Thoracic aorta (tissue), 2 donors: ENCODE results near the gene ACSS2. TPM values are rescaled to one million over a fixed set of nuclear protein-coding genes. Genes with fewer than 3 reads are reported as not detected.

Source experiments
- ATAC-seq: fragments of 150-250 bp; one replicate; pipeline ENCODE4 v1.8.0; 2017; ENCODE audit warnings: low read depth; ENCODE audit not compliant: insufficient number of reproducible peaks, low FRiP score
- DNase-seq: peaks from one replicate; pipeline ENCODE4 v3.0.0-alpha.2; 2020; ENCODE audit warnings: low spot score
- H3K27ac ChIP-seq, 2 donors: fragments of 200-600 bp; sonication (generic); 1 replicate in 1 of 2; 2 replicates in 1 of 2; pipeline ENCODE4 v1.5.1; 2016; ENCODE audit warnings: mild to moderate bottlenecking in 2 of 2, moderate library complexity in 2 of 2
- H3K27me3 ChIP-seq: fragments of 200-600 bp; sonication (generic); replicated peaks from 2 replicates; pipeline ENCODE4 v1.6.0; 2016; ENCODE audit warnings: mild to moderate bottlenecking; ENCODE audit not compliant: insufficient read depth
- H3K36me3 ChIP-seq: fragments of 200-600 bp; sonication (generic); one replicate; pipeline ENCODE4 v1.5.1; 2016
- H3K4me1 ChIP-seq, 2 donors: fragments of 200-600 bp; sonication (generic); 1 replicate in 1 of 2; 2 replicates in 1 of 2; pipeline versions ENCODE4 v1.5.1 to v1.6.0; 2016; ENCODE audit warnings: low read depth in 2 of 2, mild to moderate bottlenecking in 1 of 2; ENCODE audit not compliant: control insufficient read depth in 1 of 2
- H3K4me3 ChIP-seq: fragments of 200-600 bp; sonication (generic); 2 replicates; pipeline ENCODE4 v1.5.1; 2016; ENCODE audit warnings: mild to moderate bottlenecking
- H3K9me3 ChIP-seq: fragments of 200-600 bp; sonication (generic); 2 replicates; pipeline ENCODE4 v1.5.1; 2016
- total RNA-seq, 2 donors: library from RNA; depleted of rRNA; stranded (reverse); fragments of >200 nt; gene quantifications; one replicate each; pipeline versions ENCODE4 v1.1.0 to v1.2.3, GENCODE V29; 2016
- TF ChIP-seq, protein P1 (sequence below): fragments of 200-600 bp; sonication (generic); IDR thresholded peaks from one replicate; pipeline ENCODE4 v1.5.1; 2019; ENCODE audit warnings: antibody characterized with exemption

ACSS2 gene
- total RNA-seq, 2 donors from 2014 or later, result 65.9 to 95.4 TPM

DNA sequence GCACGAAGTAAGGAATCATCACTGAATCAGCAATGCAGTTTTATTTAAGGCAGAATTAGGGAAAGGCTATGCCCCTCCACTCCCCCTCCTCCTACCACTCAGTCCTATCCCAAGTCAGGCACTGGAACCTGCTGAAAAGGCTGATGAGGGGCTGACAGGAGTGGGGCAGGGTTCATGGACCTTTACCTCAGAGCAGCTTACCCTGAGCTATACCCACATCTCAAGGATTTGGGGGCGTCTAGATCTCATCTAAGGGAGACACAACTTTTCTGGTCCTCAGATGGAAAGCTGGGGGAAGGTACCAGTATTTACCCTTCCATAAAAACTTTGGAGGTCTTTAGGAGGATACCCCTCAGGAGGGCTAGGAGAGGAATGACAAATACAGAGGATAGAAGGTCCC lies 52.0 kb downstream of the ACSS2 start:
- TF ChIP-seq, protein P1, sequence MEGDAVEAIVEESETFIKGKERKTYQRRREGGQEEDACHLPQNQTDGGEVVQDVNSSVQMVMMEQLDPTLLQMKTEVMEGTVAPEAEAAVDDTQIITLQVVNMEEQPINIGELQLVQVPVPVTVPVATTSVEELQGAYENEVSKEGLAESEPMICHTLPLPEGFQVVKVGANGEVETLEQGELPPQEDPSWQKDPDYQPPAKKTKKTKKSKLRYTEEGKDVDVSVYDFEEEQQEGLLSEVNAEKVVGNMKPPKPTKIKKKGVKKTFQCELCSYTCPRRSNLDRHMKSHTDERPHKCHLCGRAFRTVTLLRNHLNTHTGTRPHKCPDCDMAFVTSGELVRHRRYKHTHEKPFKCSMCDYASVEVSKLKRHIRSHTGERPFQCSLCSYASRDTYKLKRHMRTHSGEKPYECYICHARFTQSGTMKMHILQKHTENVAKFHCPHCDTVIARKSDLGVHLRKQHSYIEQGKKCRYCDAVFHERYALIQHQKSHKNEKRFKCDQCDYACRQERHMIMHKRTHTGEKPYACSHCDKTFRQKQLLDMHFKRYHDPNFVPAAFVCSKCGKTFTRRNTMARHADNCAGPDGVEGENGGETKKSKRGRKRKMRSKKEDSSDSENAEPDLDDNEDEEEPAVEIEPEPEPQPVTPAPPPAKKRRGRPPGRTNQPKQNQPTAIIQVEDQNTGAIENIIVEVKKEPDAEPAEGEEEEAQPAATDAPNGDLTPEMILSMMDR, result no peak
- Histone ChIP-seq H3K36me3 (peaks cover 42% of the 10 kb centered on the region), H3K27me3 (no peaks in the 10 kb centered on the region), H3K27ac (peak overlapping the region in 1 of 2 donors; percentile 54), H3K4me3 (no peak overlapping the region), H3K9me3 (no peaks in the 10 kb centered on the region), H3K4me1 (peaks cover 0 to 17% of the 10 kb centered on the region in 2 donors)
- ATAC-seq (no peak), DNase-seq (no peak)

DNA sequence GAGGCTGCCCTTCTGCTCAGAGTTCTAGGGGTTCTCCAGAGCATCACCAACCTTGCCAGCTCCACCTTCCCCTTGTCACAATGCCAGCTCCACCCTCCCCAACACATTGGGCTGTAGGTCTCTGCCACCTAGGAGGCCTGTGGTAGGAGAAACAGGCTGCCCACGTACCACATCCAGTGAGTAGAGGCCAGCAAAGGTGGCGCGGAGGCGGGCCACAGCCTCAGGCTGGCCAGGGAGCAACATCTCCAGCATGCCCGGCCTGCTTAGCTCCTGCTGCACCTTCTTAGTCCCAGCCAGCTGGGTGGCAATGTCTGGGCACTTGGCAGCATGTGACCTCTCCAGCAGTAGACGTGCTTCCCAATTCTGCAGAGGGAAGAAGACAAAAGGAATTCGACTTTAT lies 55.4 kb downstream of the ACSS2 start:
- no peak overlapping the region for H3K4me3 ChIP-seq
- peaks cover 0 to 12% of the 10 kb centered on the region in 2 donors for H3K4me1 ChIP-seq
- H3K27me3 ChIP-seq, result no peaks in the 10 kb centered on the region
- H3K27ac ChIP-seq, result no peak overlapping the region
- TF ChIP-seq, protein P1, result no peak
- DNase-seq (no peak), ATAC-seq (no peak)
- no peaks in the 10 kb centered on the region for H3K9me3 ChIP-seq
- peaks cover 35% of the 10 kb centered on the region for H3K36me3 ChIP-seq

DNA sequence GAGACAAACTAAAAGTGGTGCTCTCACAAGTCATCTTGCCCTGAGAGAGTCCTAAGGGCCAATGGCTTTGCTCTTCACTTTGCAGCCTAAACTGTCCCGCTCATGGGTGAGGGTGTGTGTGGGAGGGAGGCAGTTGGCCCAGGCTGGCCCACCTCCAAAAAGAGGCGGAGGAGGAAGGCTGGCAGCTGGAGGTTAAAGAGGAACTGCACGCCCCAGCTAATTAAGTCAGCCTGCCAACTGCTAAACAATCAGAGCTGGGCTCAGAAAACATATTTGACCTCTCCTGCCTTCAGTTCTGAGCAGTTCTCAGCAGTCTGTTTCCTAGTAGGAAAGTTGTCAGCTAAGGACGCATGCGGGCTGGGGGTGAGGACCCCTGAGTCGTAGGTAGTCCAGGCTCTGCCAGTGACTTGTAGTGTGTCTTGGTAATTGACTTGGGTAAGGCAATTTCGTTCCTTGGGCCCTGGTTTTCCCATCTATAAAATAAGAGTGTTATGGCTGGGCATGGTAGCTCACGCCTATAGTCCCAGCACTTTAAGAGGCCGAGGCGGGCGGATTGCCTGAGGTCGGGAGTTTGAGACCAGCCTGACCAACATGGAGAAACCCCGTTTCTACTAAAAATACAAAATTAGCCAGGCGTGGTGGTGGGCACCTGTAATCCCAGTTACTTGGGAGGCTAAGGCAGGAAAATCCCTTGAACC lies 62.2 kb downstream of the ACSS2 start:
- Histone ChIP-seq H3K9me3 (no peaks in the 10 kb centered on the region), H3K27me3 (no peaks in the 10 kb centered on the region), H3K4me1 (peaks cover 4 to 7% of the 10 kb centered on the region in 2 donors), H3K4me3 (no peak overlapping the region), H3K36me3 (peaks cover 11% of the 10 kb centered on the region), H3K27ac (peak overlapping the region in 1 of 2 donors; percentile 1)
- TF ChIP-seq, protein P1, result no peak
- ATAC-seq (no peak), DNase-seq (no peak)

DNA sequence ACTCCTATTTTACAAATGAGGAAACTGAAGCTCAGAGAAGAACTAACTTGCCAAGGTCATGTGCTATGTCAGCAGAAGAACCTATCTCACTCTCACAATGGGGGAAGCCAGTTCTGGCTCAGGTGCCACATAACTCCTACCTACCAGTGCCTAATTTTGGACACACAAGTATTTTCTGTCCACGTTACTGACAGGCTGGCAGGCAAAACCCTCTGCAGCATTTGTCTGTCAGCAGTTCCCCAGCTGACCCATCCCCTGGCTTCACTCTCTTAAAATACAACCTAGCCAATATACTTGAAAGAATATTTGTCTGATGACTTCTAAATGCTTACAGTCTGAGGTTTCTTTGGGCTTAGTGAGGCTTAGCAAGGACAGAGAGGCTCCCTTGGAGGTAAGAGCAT lies 63.7 kb downstream of the ACSS2 start:
- Histone ChIP-seq H3K27me3 (no peaks in the 10 kb centered on the region), H3K36me3 (peaks cover 10% of the 10 kb centered on the region), H3K27ac (no peak overlapping the region), H3K4me1 (peaks cover 4 to 7% of the 10 kb centered on the region in 2 donors), H3K4me3 (no peak overlapping the region), H3K9me3 (no peaks in the 10 kb centered on the region)
- ATAC-seq (no peak), DNase-seq (no peak)
- TF ChIP-seq, protein P1, result no peak

DNA sequence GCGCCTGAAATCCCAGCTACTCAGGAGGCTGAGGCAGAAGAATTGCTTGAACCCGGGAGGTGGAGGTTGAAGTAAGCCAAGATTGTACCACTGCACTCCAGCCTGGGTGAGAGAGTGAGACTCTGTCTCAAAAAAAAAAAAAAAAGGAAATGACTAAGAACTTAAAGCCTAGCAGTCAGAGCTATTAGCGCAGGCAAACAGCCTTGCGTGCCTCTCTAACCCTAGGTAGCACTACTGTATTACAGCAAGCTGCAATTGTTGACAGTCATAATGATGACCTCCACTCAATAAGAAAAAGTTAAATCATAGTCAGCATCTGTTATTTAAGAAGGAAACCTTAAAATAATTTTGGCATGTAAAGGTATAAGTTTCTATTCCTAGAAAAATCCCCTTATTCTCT lies 64.8 kb downstream of the ACSS2 start:
- TF ChIP-seq, protein P1, result no peak
- Histone ChIP-seq H3K9me3 (no peaks in the 10 kb centered on the region), H3K4me3 (no peak overlapping the region), H3K36me3 (peaks cover 14% of the 10 kb centered on the region), H3K27me3 (no peaks in the 10 kb centered on the region), H3K4me1 (peaks cover 4 to 7% of the 10 kb centered on the region in 2 donors), H3K27ac (no peak overlapping the region)
- ATAC-seq (no peak), DNase-seq (no peak)
